Skeletal muscle tissue (tissue), 4 donors: ENCODE data around the gene CIBAR2. TPM values are rescaled to one million over a fixed set of nuclear protein-coding genes. Genes with fewer than 3 reads are reported as not detected.
A peak's percentile ranks its signal among the peaks of the same experiment; 100 is the strongest.
"Not testable (repeated sequence)": the region's sequence is repeated elsewhere in the genome, so short reads cannot be mapped to it uniquely, and the experiment has no call there.

ENCODE experiments used
- H3K27ac ChIP-seq: one replicate; pipeline ENCODE4 v1.7.0; 2013; ENCODE audit warnings: mild to moderate bottlenecking, low read depth, low read length, inconsistent platforms
- H3K27me3 ChIP-seq, 3 donors: one replicate each; pipeline ENCODE4 v1.7.0; 2013; ENCODE audit warnings: low read length in 3 of 3; ENCODE audit not compliant: control insufficient read depth in 3 of 3, insufficient read depth in 3 of 3
- H3K36me3 ChIP-seq, 3 donors: one replicate each; pipeline ENCODE4 v1.7.0; 2013; ENCODE audit warnings: low read length in 3 of 3; ENCODE audit not compliant: control insufficient read depth in 3 of 3, insufficient read depth in 3 of 3
- H3K4me1 ChIP-seq, 3 donors: one replicate each; pipeline ENCODE4 v1.7.0; 2013; ENCODE audit warnings: low read length in 3 of 3, mild to moderate bottlenecking in 3 of 3; ENCODE audit not compliant: control insufficient read depth in 3 of 3, insufficient read depth in 3 of 3
- H3K4me3 ChIP-seq, 3 donors: one replicate each; pipeline ENCODE4 v1.7.0; 2013; ENCODE audit warnings: low read length in 3 of 3
- H3K9ac ChIP-seq, 3 donors: one replicate each; pipeline ENCODE4 v1.7.0; 2013; ENCODE audit warnings: low read length in 3 of 3, mild to moderate bottlenecking in 3 of 3, moderate library complexity in 2 of 3, low read depth in 1 of 3
- H3K9me3 ChIP-seq, 3 donors: one replicate each; pipeline ENCODE4 v1.7.0; 2013; ENCODE audit warnings: low read length in 3 of 3; ENCODE audit not compliant: control insufficient read depth in 3 of 3
- total RNA-seq: library from RNA; depleted of rRNA; stranded (reverse); fragments of >200 nt; gene quantifications from one replicate; pipeline ENCODE4 v1.2.3, GENCODE V29; 2014
- donor health status: Osteomylitis.

CIBAR2 gene
- total RNA-seq, 1 donor from 2014 or later, result not detected

GRCh38 chr16:85058909-85059308 is 53.4 kb downstream of the CIBAR2 start:
- no peak overlapping the region for H3K9ac ChIP-seq
- no peak overlapping the region for H3K27ac ChIP-seq
- peaks cover 9 to 14% (median 11%) of the 10 kb centered on the region in 3 donors for H3K4me1 ChIP-seq
- H3K4me3 ChIP-seq, result no peak overlapping the region
- no peaks in the 10 kb centered on the region for H3K27me3 ChIP-seq
- no peaks in the 10 kb centered on the region for H3K9me3 ChIP-seq
- no peaks in the 10 kb centered on the region for H3K36me3 ChIP-seq

- Histone ChIP-seq H3K4me1 (peaks cover 9 to 14% (median 11%) of the 10 kb centered on the region in 3 donors), H3K36me3 (no peaks in the 10 kb centered on the region), H3K9ac (no peak overlapping the region), H3K9me3 (no peaks in the 10 kb centered on the region), H3K27me3 (no peaks in the 10 kb centered on the region), H3K27ac (no peak overlapping the region), H3K4me3 (no peak overlapping the region)
Observed at GRCh38 chr16:85057948-85058347, 54.3 kb downstream of the CIBAR2 start.

GRCh38 chr16:85057212-85057889 is 54.9 kb downstream of the CIBAR2 start:
- Histone ChIP-seq H3K4me1 (peaks cover 9 to 14% (median 11%) of the 10 kb centered on the region in 3 donors), H3K27ac (no peak overlapping the region), H3K9me3 (no peaks in the 10 kb centered on the region), H3K27me3 (no peaks in the 10 kb centered on the region), H3K36me3 (no peaks in the 10 kb centered on the region), H3K4me3 (no peak overlapping the region), H3K9ac (no peak overlapping the region)

GRCh38 chr16:85056211-85056748 is 56.0 kb downstream of the CIBAR2 start:
- Histone ChIP-seq H3K4me3 (peak overlapping the region; percentile 46 to 55 (median 50)), H3K4me1 (peaks cover 9 to 14% (median 11%) of the 10 kb centered on the region in 3 donors), H3K27ac (peak overlapping the region; percentile 54)

GRCh38 chr16:85055493-85056210 is 56.6 kb downstream of the CIBAR2 start:
- Histone ChIP-seq H3K27me3 (no peaks in the 10 kb centered on the region), H3K4me3 (peak overlapping the region; percentile 46 to 55 (median 50)), H3K9me3 (no peaks in the 10 kb centered on the region), H3K36me3 (no peaks in the 10 kb centered on the region), H3K27ac (peak overlapping the region; percentile 54), H3K9ac (peak overlapping the region; percentile 38 to 57 (median 54)), H3K4me1 (peaks cover 10 to 16% (median 11%) of the 10 kb centered on the region in 3 donors)

More at GRCh38 chr16:85056211-85056748, 56.0 kb downstream of the CIBAR2 start:
- Histone ChIP-seq H3K27me3 (no peaks in the 10 kb centered on the region), H3K9ac (peak overlapping the region; percentile 38 to 57 (median 54)), H3K36me3 (no peaks in the 10 kb centered on the region), H3K9me3 (no peaks in the 10 kb centered on the region)

- Histone ChIP-seq H3K27me3 (no peaks in the 10 kb centered on the region), H3K9ac (peak overlapping the region in 2 of 3 donors; percentile 52 to 57), H3K4me1 (peaks cover 11 to 17% (median 13%) of the 10 kb centered on the region in 3 donors), H3K4me3 (peak overlapping the region in 2 of 3 donors; percentile 50 to 55), H3K36me3 (no peaks in the 10 kb centered on the region), H3K9me3 (no peaks in the 10 kb centered on the region), H3K27ac (peak overlapping the region; percentile 54)
Observed at GRCh38 chr16:85054948-85055492, 57.3 kb downstream of the CIBAR2 start.

- not testable (repeated sequence) for H3K36me3 ChIP-seq, H3K27ac ChIP-seq, H3K9ac ChIP-seq, H3K27me3 ChIP-seq, H3K9me3 ChIP-seq, H3K4me3 ChIP-seq
- peaks cover 11 to 17% (median 13%) of the 10 kb centered on the region in 3 donors for H3K4me1 ChIP-seq
Observed at GRCh38 chr16:85054321-85054720, 58.0 kb downstream of the CIBAR2 start.

GRCh38 chr16:85052536-85052935 is 59.7 kb downstream of the CIBAR2 start:
- H3K27ac ChIP-seq, result no peak overlapping the region
- H3K9me3 ChIP-seq, result no peaks in the 10 kb centered on the region
- no peaks in the 10 kb centered on the region for H3K27me3 ChIP-seq
- no peaks in the 10 kb centered on the region for H3K36me3 ChIP-seq
- no peak overlapping the region for H3K9ac ChIP-seq
- peaks cover 11 to 26% (median 20%) of the 10 kb centered on the region in 3 donors for H3K4me1 ChIP-seq
- H3K4me3 ChIP-seq, result no peak overlapping the region

GRCh38 chr16:85051683-85052082 is 60.6 kb downstream of the CIBAR2 start:
- Histone ChIP-seq H3K4me1 (peaks cover 11 to 26% (median 20%) of the 10 kb centered on the region in 3 donors), H3K4me3 (no peak overlapping the region), H3K36me3 (no peaks in the 10 kb centered on the region), H3K27me3 (no peaks in the 10 kb centered on the region), H3K9ac (no peak overlapping the region), H3K9me3 (no peaks in the 10 kb centered on the region), H3K27ac (no peak overlapping the region)
